Colonic mucosa (tissue), 4 donors: ENCODE measurements around the gene SDHAF2. TPM values are rescaled to one million over a fixed set of nuclear protein-coding genes. Genes with fewer than 3 reads are reported as not detected.
"Not testable (repeated sequence)": the region's sequence is repeated elsewhere in the genome, so short reads cannot be mapped to it uniquely, and the experiment has no call there.

Experiments
- DNase-seq: peaks from one replicate; pipeline ENCODE4 v3.0.0-alpha.2; 2020
- H3K27ac ChIP-seq: fragments of 200-600 bp; one replicate; pipeline ENCODE4 v1.8.0; 2021
- H3K27me3 ChIP-seq: fragments of 200-600 bp; one replicate; pipeline ENCODE4 v1.8.0; 2021
- H3K36me3 ChIP-seq: fragments of 200-600 bp; one replicate; pipeline ENCODE4 v1.8.0; 2021
- H3K4me1 ChIP-seq: fragments of 200-600 bp; one replicate; pipeline ENCODE4 v1.8.0; 2021; ENCODE audit warnings: mild to moderate bottlenecking
- H3K4me3 ChIP-seq: fragments of 200-600 bp; one replicate; pipeline ENCODE4 v1.8.0; 2021
- H3K9ac ChIP-seq, 2 donors: one replicate each; pipeline ENCODE4 v1.7.0; 2013; ENCODE audit warnings: control low read depth in 2 of 2, low read depth in 2 of 2, low read length in 2 of 2
- H3K9me3 ChIP-seq: fragments of 200-600 bp; one replicate; pipeline ENCODE4 v1.8.0; 2021
- CTCF ChIP-seq: fragments of 200-600 bp; IDR thresholded peaks from one replicate; pipeline ENCODE4 v1.8.0; 2022; ENCODE audit warnings: antibody characterized with exemption, mild to moderate bottlenecking
- intact Hi-C: fragments of 100-400 bp; cut with DNase I; formaldehyde crosslinking; loops from one replicate; pipeline ENCODE4 v1.14.1; 2022
- total RNA-seq, 2 donors: library from RNA; stranded (reverse); fragmentation: NEBNext Ultra II Directional in 1 of 2; extraction: Animal tissue kit (Norgen Biotek cat#: 25700) in 1 of 2; gene quantifications; one replicate each; pipeline ENCODE4 v1.2.1, GENCODE V29; 2021
- donor health status: healthy.
- donor health status: DM: no; HTN: no; CAD: no.
- donor health status: DM: no; HTN: no; CAD: no.

Gene SDHAF2
- 10 to 100 TPM; 38.3 to 38.5 TPM for total RNA-seq

- peak within 1 kb of the TSS; percentile 96 to 98 for H3K9ac ChIP-seq
- TF ChIP-seq CTCF = no peak
- H3K27ac ChIP-seq = peak within 1 kb of the TSS; percentile 94
- no peaks in the 10 kb centered on the region for H3K9me3 ChIP-seq
- peaks cover 8% of the 10 kb centered on the region for H3K36me3 ChIP-seq
- H3K4me1 ChIP-seq = no peaks in the 10 kb centered on the region
- no peaks in the 10 kb centered on the region for H3K27me3 ChIP-seq
- H3K4me3 ChIP-seq = peak within 1 kb of the TSS; percentile 88
- intact Hi-C loops = no loop called here
- DNase-seq = peak; percentile 98
Measured at GRCh38 chr11:61429691-61430582, at the start of gene SDHAF2, which contains the start of gene CPSF7. Gene SDHAF2, plus strand, starts transcription at chr11:61430124. Its CDS starts 23 bp downstream, at chr11:61430147. Gene CPSF7, minus strand, starts transcription at chr11:61429975. Its CDS starts 740 bp downstream, at chr11:61429235.

DNA sequence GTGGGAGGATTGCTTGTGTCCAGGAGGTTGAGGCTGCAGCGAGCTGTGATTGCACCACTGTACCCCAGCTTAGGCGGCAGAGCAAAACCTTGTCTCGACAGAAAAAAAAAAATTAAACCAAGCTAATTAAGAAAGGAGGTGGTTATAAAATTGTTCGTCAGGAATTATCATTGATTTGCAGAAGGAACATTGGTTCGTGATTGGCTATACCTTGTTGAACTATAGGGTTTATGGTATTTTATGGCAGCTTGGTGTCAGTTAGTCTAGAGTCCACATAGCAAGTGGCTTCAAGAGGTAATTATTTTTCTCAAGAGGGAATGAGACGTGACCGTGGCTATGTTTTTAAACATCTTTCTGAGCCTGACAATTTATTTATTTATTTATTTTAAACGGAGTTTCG, 49.0 kb upstream of the SDHAF2 start:
- no peaks in the 10 kb centered on the region for H3K27me3 ChIP-seq
- TF ChIP-seq CTCF = no peak
- H3K9me3 ChIP-seq = no peaks in the 10 kb centered on the region
- no peaks in the 10 kb centered on the region for H3K36me3 ChIP-seq
- no peak overlapping the region for H3K9ac ChIP-seq
- DNase-seq = no peak
- H3K4me3 ChIP-seq = no peak overlapping the region
- intact Hi-C loops = loop anchor here (10.0 kb wide), 1 partner anchor 126 kb away; no protein-coding TSS in a partner anchor
- H3K4me1 ChIP-seq = no peaks in the 10 kb centered on the region
- H3K27ac ChIP-seq = no peak overlapping the region

GRCh38 chr11:61383859-61384258, 46.1 kb upstream of the SDHAF2 start:
- not testable (repeated sequence) for H3K27ac ChIP-seq, H3K4me3 ChIP-seq, DNase-seq, H3K9ac ChIP-seq, H3K4me1 ChIP-seq, H3K27me3 ChIP-seq, H3K36me3 ChIP-seq, H3K9me3 ChIP-seq
- intact Hi-C loops = loop anchor here (10.0 kb wide), 1 partner anchor 129 kb away; no protein-coding TSS in a partner anchor

DNA sequence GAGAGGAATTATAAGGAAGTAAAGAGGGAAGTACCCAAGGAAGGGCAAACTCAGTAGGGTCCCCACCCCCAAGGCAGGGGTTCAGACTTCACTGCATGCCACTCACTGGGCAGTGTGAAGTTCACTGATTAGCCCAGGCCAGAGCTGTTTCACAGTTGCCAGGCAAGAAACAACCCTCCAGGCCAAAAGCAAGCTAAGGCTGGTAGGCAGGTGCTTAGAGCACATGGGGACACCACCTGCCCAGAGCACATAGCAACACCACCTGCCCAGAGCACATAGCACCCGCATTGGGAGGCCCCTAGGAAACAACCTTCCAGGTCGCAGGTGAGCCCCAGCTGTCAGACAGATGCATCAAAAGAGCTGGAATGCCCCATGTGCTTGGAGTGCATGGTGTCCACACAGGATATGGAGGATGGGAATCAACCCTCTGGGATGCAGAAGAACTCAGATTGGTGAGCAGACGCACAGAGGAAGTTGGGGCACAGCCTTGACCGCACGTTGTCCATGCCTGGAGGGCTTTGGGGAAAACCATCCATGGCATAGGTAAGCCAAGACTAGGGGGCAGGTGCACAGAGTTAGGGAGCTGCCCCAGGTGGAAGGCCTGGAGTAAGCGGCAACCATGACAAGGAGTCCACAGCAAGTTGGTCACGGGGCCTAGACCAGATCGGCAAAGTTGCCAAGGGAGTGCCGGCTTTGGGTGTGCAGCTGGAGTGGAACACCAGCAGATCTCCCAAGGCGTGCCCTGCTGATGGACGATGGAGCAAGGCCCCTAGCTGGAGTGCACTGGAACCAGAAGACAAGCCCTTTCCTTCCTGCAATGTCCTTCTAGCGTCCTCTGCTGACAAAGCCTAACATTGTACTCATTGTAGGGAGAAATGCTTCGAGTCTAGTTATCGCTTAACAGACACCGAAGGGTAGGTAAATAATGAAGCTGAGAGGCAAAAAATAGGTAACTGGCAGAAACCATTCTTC, 45.4 kb upstream of the SDHAF2 start:
- Histone ChIP-seq H3K9ac (peak overlapping the region in 1 of 2 donors; percentile 23), H3K36me3 (no peaks in the 10 kb centered on the region), H3K4me3 (no peak overlapping the region), H3K27me3 (no peaks in the 10 kb centered on the region), H3K4me1 (no peaks in the 10 kb centered on the region), H3K27ac (no peak overlapping the region), H3K9me3 (no peaks in the 10 kb centered on the region)
- no peak for DNase-seq
- TF ChIP-seq CTCF = no peak
- intact Hi-C loops = loop anchor here (1.0 to 10.0 kb wide), 2 partner anchors 48 to 130 kb away; no protein-coding TSS in a partner anchor

- no peak for TF ChIP-seq CTCF
- no peak for DNase-seq
- Histone ChIP-seq H3K9me3 (no peaks in the 10 kb centered on the region), H3K4me1 (peaks cover 4% of the 10 kb centered on the region), H3K9ac (no peak overlapping the region), H3K36me3 (no peaks in the 10 kb centered on the region), H3K27ac (no peak overlapping the region), H3K27me3 (no peaks in the 10 kb centered on the region), H3K4me3 (no peak overlapping the region)
- intact Hi-C loops = no loop called here
Measured at GRCh38 chr11:61390161-61390560, 39.8 kb upstream of the SDHAF2 start.
